ENCODE measurements around the gene ATG10.
"Not testable (repeated sequence)": the region's sequence is repeated elsewhere in the genome, so short reads cannot be mapped to it uniquely, and the experiment has no call there.

DNA sequence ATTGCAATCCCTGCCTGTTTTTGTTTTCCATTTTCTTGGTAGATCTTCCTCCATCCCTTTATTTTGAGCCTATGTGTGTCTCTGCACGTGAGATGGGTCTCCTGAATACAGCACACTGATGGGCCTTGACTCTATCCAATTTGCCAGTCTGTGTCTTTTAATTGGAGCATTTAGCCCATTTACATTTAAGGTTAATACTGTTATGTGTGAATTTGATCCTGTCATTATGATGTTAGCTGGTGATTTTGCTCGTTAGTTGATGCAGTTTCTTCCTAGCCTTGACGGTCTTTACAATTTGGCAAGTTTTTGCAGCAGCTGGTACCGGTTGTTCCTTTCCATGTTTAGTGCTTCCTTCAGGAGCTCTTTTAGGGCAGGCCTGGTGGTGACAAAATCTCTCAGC lies 42.8 kb downstream of the ATG10 start:
- TF ChIP-seq, protein P1, sequence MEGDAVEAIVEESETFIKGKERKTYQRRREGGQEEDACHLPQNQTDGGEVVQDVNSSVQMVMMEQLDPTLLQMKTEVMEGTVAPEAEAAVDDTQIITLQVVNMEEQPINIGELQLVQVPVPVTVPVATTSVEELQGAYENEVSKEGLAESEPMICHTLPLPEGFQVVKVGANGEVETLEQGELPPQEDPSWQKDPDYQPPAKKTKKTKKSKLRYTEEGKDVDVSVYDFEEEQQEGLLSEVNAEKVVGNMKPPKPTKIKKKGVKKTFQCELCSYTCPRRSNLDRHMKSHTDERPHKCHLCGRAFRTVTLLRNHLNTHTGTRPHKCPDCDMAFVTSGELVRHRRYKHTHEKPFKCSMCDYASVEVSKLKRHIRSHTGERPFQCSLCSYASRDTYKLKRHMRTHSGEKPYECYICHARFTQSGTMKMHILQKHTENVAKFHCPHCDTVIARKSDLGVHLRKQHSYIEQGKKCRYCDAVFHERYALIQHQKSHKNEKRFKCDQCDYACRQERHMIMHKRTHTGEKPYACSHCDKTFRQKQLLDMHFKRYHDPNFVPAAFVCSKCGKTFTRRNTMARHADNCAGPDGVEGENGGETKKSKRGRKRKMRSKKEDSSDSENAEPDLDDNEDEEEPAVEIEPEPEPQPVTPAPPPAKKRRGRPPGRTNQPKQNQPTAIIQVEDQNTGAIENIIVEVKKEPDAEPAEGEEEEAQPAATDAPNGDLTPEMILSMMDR (IDR thresholded peaks at IDR 0.05; ENCODE audit: low read depth, low read length): not testable (repeated sequence)
- not testable (repeated sequence) for TF ChIP-seq POLR2A (IDR thresholded peaks at IDR 0.05; ENCODE audit: extremely low read depth, insufficient read length)
